GM18502 (cell line): ENCODE measurements around the gene SMYD2.
A peak's percentile ranks its signal among the peaks of the same experiment; 100 is the strongest.

Experiments
- ATAC-seq: cut with Tn5 transposase; IDR thresholded peaks from one replicate; pipeline ENCODE4 v1.9.1; 2021; ENCODE audit warnings: mild to moderate bottlenecking; ENCODE audit not compliant: unreplicated experiment, poor library complexity

Gene SMYD2

GRCh38 chr1:214300149-214300780 is 19.3 kb downstream of the SMYD2 start:
- no peak for ATAC-seq

- ATAC-seq, result no peak
Measured at GRCh38 chr1:214301526-214301925, 20.6 kb downstream of the SMYD2 start.

- no peak for ATAC-seq
Measured at GRCh38 chr1:214303141-214303930, 22.4 kb downstream of the SMYD2 start.

- no peak for ATAC-seq
Measured at GRCh38 chr1:214305164-214305751, 24.3 kb downstream of the SMYD2 start.

- no peak for ATAC-seq
Measured at GRCh38 chr1:214306269-214306668, 25.3 kb downstream of the SMYD2 start.

- ATAC-seq, result peak; percentile 48
Measured at GRCh38 chr1:214310010-214310409, 29.1 kb downstream of the SMYD2 start.

GRCh38 chr1:214310777-214311690 is 30.1 kb downstream of the SMYD2 start:
- no peak for ATAC-seq

GRCh38 chr1:214312530-214313051 is 31.6 kb downstream of the SMYD2 start:
- ATAC-seq, result no peak

- ATAC-seq, result no peak
Measured at GRCh38 chr1:214314178-214314843, 33.4 kb downstream of the SMYD2 start.

GRCh38 chr1:214316593-214316992 is 35.6 kb downstream of the SMYD2 start:
- ATAC-seq, result no peak

- no peak for ATAC-seq
Measured at GRCh38 chr1:214317300-214317699, 36.3 kb downstream of the SMYD2 start.

GRCh38 chr1:214317734-214318133 is 36.8 kb downstream of the SMYD2 start:
- no peak for ATAC-seq

GRCh38 chr1:214318356-214318755 is 37.4 kb downstream of the SMYD2 start:
- no peak for ATAC-seq

- no peak for ATAC-seq
Measured at GRCh38 chr1:214318956-214319736, 38.2 kb downstream of the SMYD2 start.

GRCh38 chr1:214319938-214320337 is 39.0 kb downstream of the SMYD2 start:
- ATAC-seq, result no peak

GRCh38 chr1:214321705-214322453 is 40.9 kb downstream of the SMYD2 start:
- peak; percentile 67 for ATAC-seq

- no peak for ATAC-seq
Measured at GRCh38 chr1:214324896-214325800, 44.2 kb downstream of the SMYD2 start.
